Ammon's horn (tissue), 1 donor: Measurements from ENCODE around the gene COX8A.
"Not testable (repeated sequence)": the region's sequence is repeated elsewhere in the genome, so short reads cannot be mapped to it uniquely, and the experiment has no call there.

Source experiments
- DNase-seq: peaks from one replicate; pipeline ENCODE4 v3.0.0-alpha.2; 2016; ENCODE audit warnings: low spot score

COX8A gene

GRCh38 chr11:63974259-63975143, at the start of gene COX8A:
COX8A (plus strand) TSS chr11:63974620; CDS start chr11:63974681, 61 bp downstream.
- peak; percentile 100 for DNase-seq

GRCh38 chr11:63929616-63930015, 44.8 kb upstream of the COX8A start:
- DNase-seq = no peak

- DNase-seq = no peak
Measured at GRCh38 chr11:63931045-63931444, 43.4 kb upstream of the COX8A start.

- DNase-seq = no peak
Measured at GRCh38 chr11:63931876-63932275, 42.5 kb upstream of the COX8A start.

- no peak for DNase-seq
Measured at GRCh38 chr11:63933459-63933858, 41.0 kb upstream of the COX8A start.

GRCh38 chr11:63937713-63938478, 36.5 kb upstream of the COX8A start:
- no peak for DNase-seq

- DNase-seq = peak; percentile 94
Measured at GRCh38 chr11:63938479-63939396, 35.7 kb upstream of the COX8A start, which contains the start of gene NAA40. NAA40 (plus strand) TSS chr11:63939002; CDS start chr11:63939097, 95 bp downstream.

GRCh38 chr11:63939397-63939891, 35.0 kb upstream of the COX8A start:
- no peak for DNase-seq

- no peak for DNase-seq
Measured at GRCh38 chr11:63940786-63941185, 33.6 kb upstream of the COX8A start.

GRCh38 chr11:63941901-63942300, 32.5 kb upstream of the COX8A start:
- no peak for DNase-seq

- DNase-seq = no peak
Measured at GRCh38 chr11:63942803-63943202, 31.6 kb upstream of the COX8A start.

GRCh38 chr11:63944987-63945386, 29.4 kb upstream of the COX8A start:
- DNase-seq = no peak

GRCh38 chr11:63945477-63946163, 28.8 kb upstream of the COX8A start:
- DNase-seq = peak; percentile 91

GRCh38 chr11:63951779-63952536, 22.5 kb upstream of the COX8A start:
- no peak for DNase-seq

- no peak for DNase-seq
Measured at GRCh38 chr11:63952570-63952969, 21.9 kb upstream of the COX8A start.

GRCh38 chr11:63958008-63958407, 16.4 kb upstream of the COX8A start:
- no peak for DNase-seq

GRCh38 chr11:63961608-63962412, 12.6 kb upstream of the COX8A start:
- DNase-seq = no peak

GRCh38 chr11:63963895-63964294, 10.5 kb upstream of the COX8A start:
- not testable (repeated sequence) for DNase-seq

- no peak for DNase-seq
Measured at GRCh38 chr11:63966444-63966843, 8.0 kb upstream of the COX8A start.
